HG02943 (cell line): ENCODE results near the gene JAK1.

ENCODE experiments used
- ATAC-seq: cut with Tn5 transposase; IDR thresholded peaks from one replicate; pipeline ENCODE4 v1.9.1; 2021; ENCODE audit warnings: mild to moderate bottlenecking, low read depth, moderate library complexity; ENCODE audit not compliant: unreplicated experiment

JAK1 gene

GRCh38 chr1:64980745-64981600 lies 14.6 kb upstream of the JAK1 start:
- ATAC-seq = no peak

GRCh38 chr1:64979358-64979757 lies 13.0 kb upstream of the JAK1 start:
- no peak for ATAC-seq

- ATAC-seq = no peak
Observed at GRCh38 chr1:64976361-64976760, 10.0 kb upstream of the JAK1 start.

GRCh38 chr1:64975740-64976139 lies 9.4 kb upstream of the JAK1 start:
- ATAC-seq = no peak

- no peak for ATAC-seq
Observed at GRCh38 chr1:64975127-64975526, 8.8 kb upstream of the JAK1 start.

GRCh38 chr1:64974288-64974825 lies 8.0 kb upstream of the JAK1 start:
- ATAC-seq = no peak

GRCh38 chr1:64973061-64973647 lies 6.8 kb upstream of the JAK1 start:
- no peak for ATAC-seq

- ATAC-seq = no peak
Observed at GRCh38 chr1:64969305-64970046, 3.1 kb upstream of the JAK1 start.

- no peak for ATAC-seq
Observed at GRCh38 chr1:64967381-64967780, 1.0 kb upstream of the JAK1 start.

- ATAC-seq = peak; percentile 40
Observed at GRCh38 chr1:64965366-64966157, 787 bp downstream of the JAK1 start.

GRCh38 chr1:64963466-64963865 lies 2.9 kb downstream of the JAK1 start:
- ATAC-seq = no peak

GRCh38 chr1:64962441-64962840 lies 3.9 kb downstream of the JAK1 start:
- ATAC-seq = no peak

- no peak for ATAC-seq
Observed at GRCh38 chr1:64961923-64962322, 4.4 kb downstream of the JAK1 start.

- peak; percentile 71 for ATAC-seq
Observed at GRCh38 chr1:64960731-64961130, 5.6 kb downstream of the JAK1 start.

- no peak for ATAC-seq
Observed at GRCh38 chr1:64959986-64960385, 6.4 kb downstream of the JAK1 start.

GRCh38 chr1:64956733-64957441 lies 9.5 kb downstream of the JAK1 start:
- peak; percentile 74 for ATAC-seq

GRCh38 chr1:64956010-64956640 lies 10.2 kb downstream of the JAK1 start:
- no peak for ATAC-seq

GRCh38 chr1:64955097-64956009 lies 11.0 kb downstream of the JAK1 start:
- no peak for ATAC-seq
